G401 (cell line): ENCODE results near the gene IGF1R. TPM values are rescaled to one million over a fixed set of nuclear protein-coding genes. Genes with fewer than 3 reads are reported as not detected.
A peak's percentile ranks its signal among the peaks of the same experiment; 100 is the strongest.

Experiments
- DNase-seq: peaks from one replicate; pipeline ENCODE4 v3.0.0-alpha.2; 2015; ENCODE audit warnings: low spot score
- in situ Hi-C: cut with HindIII; loops from 2 replicates; pipeline ENCODE4 v1.10.0; 2016; ENCODE audit warnings: low sequenced_read_pairs, mixed read lengths
- total RNA-seq: library from RNA; depleted of rRNA; stranded (reverse); fragments of >200 nt; shearing (Covaris generic); gene quantifications from 2 replicates; pipeline ENCODE4 v1.2.3, GENCODE V29; 2014

Gene IGF1R
- total RNA-seq, 1 experiment from 2014 or later, result 21.0 TPM

DNA sequence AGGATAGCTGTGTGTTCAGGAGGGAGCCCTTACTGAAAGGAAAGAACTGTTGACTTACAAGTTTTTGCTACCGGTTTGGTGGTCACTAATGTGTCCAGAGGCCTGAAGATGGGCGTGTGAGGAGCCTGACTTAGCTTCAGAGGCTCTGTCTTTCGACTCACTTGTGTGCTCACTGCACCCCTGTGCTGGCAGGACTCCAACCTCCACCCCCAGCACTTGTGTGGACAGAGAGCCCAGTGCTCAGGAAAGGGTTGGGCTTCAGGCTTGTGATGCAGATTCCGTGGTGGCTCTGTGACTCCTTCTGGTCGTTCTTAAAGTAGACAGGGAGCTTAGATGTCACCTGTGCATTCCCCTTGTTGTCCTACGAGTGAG lies 258.4 kb downstream of the IGF1R start:
- DNase-seq, result no peak
- in situ Hi-C loops, result no loop called here

DNA sequence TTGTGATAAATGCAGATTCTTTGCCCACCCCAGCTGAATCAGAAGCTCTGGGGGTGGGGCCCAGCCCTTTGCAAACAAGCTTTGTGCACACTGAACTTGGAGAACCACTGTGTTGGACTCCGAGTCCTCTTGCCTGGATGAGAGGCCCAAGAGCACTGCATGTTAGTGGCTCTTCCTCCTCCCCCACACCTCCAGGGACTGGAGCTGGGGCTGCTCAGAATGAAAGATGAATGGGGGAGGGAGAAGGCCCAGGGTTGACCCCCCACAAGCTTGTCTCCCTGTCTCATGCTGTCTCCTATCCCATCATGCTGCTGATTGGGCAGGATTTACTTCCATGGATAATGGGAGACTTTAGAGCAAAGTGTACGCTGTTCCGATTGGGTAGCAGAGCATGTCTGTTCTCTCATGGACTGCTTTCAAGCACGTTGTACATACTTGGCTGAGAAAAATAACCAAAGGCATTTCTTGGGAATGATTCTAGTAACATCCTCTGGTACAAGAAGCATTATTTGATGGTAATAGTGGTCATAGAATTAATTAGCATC lies 259.7 kb downstream of the IGF1R start:
- DNase-seq, result peak; percentile 14
- in situ Hi-C loops, result no loop called here

DNA sequence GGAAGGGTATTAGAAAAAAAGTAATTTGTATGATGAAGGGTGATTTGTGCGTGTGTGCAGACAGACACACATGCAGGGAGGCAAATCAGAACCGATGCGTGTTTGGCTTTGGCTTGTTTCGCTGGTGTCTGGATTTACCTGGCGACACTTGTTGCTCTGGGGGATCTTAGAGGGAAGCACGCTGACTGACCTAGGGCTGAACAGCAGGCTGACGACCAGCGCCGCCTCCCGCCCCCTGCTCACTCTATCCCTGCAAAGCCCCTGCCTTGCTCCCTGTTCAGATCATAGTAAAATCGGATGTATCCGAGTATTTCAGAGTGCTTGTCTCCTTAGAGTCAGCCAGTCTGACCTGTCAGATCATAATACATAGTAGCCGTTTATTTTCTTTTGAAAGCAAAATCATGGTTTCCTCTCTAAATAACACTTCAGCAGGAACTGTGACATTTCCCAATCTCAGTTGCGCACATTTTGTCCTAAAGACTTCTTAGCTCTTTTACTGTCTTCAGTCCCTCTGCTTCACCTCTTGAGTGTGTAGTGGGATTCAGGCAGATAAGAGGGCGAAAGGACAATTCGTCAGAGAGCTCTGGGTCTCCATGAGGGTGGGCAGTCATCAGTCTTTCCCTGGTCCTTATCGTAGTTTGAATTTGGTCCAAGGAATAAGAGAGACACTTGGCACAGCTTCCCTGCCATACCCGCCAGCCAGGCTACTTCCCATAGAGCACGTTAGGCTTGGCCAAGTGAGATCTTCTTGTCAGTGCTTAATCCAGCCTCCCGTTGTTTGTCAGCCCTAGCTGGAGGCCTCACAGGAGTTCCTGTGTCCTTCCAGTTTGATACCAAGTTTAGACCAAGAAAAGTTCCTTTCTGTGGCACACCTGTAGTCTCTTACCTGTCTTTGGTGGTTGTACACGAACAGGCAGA lies 261.9 kb downstream of the IGF1R start:
- in situ Hi-C loops, result no loop called here
- peak; percentile 29 for DNase-seq

DNA sequence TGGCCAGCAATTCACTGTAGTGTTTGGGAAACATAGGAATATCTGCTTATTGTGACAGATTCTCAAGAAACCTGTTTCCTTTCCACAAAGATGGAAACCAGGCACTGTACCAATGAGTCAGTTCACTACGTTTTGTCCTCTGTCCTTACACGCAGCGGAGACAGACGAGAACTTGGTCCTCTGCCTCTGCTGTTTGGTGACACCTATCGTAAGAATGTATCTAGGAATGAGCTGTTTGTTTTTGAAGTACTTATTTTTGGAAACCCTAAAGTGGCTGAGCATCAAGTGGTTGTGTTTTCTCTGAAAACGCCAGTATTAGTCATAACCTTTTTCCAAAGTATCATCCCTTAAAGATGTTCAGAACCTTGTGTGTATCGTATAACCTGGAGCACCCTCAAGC lies 266.3 kb downstream of the IGF1R start:
- DNase-seq, result no peak
- in situ Hi-C loops, result no loop called here

DNA sequence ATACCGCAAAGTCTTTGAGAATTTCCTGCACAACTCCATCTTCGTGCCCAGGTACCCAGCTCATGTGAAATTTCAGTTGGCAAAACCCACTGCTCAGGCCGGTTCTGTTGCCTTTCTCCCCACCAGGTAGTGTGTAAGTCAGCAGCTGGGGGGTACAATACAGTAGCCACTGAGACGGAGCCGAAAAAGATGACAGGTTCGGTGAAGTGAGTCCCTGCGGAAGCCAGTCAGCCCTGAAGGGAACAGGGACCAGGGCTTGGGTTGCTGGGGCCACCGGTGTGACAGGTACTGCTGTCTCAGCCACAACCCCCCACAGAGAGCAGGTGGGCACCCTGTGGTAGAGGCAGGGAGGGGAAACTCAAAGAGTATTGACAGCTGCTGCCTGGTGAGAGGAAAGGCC lies 268.5 kb downstream of the IGF1R start:
- in situ Hi-C loops, result no loop called here
- DNase-seq, result no peak

DNA sequence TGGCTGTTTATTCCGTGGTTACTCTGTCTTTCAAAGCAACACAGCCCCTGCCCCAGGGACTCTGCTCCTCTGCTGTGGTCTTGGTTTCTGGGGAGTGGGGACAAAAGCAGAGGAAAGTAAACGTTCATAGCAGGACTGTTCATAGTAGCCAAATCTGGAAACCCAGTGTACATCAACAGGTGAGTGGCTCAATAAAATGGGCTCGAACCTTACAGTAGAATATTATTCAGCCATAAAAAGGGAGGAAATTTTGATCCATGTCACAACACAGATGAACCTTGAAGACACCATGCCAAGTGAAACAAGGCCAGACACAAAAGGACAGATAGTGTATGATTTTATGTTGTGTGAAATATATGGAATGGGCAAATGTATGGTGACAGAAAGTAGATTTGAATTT lies 269.1 kb downstream of the IGF1R start:
- in situ Hi-C loops, result no loop called here
- DNase-seq, result no peak

DNA sequence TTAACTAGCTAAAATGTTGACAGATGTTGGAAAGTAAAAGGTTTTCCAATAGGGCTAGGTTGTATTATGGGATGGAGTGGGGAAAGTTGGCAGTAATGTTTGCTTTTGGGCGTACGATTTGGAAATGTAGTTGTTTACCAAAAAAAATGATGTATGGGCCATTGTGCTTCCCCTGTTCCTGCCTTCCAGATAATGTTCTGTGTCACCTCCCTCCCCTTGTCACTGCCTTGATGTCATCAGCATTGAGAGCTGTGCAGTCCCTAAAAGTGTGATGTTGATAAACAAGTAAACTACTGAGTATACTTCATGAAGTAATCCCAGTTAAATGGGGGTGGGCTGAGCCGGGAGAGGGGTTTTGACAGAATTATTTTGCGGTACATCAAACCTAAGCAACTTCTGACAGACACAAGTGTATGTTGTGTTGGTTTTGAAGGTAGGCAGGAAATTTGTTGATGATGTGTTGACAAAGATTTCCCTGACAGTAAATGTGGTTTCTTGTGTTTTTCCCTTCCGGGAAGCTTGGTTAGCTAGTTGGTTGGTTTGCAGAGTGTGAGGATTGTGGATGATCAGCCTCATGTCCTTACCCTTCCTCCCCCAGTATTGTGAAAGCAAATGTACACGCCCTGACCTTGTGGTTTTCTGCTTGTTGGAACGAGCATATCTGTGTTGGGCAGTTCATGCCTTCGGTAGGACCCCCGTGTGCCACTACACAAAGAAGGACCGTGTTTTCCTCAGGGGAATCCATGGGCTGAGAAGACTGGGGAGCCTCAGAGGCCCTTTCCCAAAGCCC lies 271.9 kb downstream of the IGF1R start:
- no peak for DNase-seq
- in situ Hi-C loops, result no loop called here

DNA sequence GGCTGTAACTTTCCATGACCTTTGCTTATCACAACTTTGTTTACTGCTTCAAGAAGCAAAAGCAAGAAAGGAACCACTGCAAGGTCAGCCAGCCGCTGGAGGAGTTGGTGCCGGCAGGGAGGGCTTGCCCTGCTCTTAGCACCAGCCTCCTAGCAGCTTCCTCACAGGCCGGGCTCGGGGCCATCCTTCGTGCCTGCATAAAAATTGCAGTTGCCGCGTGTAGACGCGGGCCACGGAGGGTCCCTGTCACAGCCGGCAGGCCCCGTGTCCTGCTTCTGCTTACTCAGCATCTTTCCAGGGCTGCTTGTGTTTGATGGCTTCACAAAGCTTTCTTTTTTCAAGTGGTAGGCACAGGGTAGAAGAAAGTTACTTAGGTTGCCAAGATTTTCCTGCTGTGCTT lies 274.8 kb downstream of the IGF1R start:
- in situ Hi-C loops, result no loop called here
- DNase-seq, result no peak

DNA sequence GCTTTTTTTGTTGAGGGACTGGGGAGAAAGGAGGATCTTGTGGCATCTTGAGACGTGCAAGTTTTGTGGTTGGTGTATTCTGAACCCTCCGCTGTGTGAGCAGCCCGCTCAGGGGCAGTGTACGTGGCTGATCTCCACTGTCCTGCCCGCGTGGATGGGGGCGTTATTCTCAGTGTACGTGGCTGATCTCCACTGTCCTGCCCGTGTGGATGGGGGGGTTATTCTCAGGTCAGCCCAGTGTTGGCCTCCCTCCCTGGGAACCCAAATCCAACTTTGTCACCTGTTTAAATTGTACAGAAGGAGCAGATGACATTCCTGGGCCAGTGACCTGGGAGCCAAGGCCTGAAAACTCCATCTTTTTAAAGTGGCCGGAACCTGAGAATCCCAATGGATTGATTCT lies 275.2 kb downstream of the IGF1R start:
- in situ Hi-C loops, result no loop called here
- DNase-seq, result no peak

DNA sequence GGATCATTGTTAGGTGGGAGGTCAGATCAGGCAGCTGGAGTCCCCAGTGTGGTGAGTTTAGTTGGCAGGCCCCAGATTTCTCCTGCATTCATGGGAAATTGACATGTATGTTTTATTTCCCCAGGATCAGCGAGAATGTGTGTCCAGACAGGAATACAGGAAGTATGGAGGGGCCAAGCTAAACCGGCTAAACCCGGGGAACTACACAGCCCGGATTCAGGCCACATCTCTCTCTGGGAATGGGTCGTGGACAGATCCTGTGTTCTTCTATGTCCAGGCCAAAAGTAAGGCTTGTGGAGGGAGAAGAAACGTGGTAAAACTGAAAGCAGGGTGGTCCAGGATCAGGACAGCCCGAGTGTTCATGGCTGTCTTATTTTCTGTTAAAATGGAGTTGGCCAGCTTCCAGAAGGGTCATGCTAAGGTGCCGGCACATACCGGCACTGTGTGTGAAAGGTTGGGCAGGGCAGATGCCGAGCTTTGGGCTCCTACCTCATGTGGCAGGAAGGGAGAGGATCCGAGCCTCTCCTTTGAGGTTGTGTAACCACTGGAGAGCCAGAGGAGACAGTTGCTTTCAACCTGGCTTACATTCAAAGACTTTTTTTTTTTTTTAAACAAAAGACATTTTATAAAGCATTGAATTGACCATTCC lies 276.2 kb downstream of the IGF1R start:
- in situ Hi-C loops, result no loop called here
- DNase-seq, result no peak

DNA sequence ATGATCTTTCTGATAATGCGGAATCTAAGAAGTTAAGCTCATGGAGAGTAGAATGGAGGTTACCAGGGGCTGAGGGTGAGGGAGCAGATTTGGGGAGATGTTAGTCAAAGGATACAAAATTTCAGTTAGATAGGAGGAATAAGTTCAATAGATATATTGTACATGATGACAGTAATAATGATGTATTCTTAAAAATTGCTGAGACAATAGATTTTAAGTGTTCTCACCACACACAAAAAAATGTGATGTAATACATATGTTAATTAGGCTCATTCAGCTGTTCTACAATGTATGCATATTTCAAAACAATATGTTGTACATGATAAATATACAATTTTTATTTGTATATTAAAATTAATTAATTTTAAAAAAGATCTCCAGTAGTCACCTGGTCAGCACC lies 277.9 kb downstream of the IGF1R start:
- no peak for DNase-seq
- in situ Hi-C loops, result no loop called here

DNA sequence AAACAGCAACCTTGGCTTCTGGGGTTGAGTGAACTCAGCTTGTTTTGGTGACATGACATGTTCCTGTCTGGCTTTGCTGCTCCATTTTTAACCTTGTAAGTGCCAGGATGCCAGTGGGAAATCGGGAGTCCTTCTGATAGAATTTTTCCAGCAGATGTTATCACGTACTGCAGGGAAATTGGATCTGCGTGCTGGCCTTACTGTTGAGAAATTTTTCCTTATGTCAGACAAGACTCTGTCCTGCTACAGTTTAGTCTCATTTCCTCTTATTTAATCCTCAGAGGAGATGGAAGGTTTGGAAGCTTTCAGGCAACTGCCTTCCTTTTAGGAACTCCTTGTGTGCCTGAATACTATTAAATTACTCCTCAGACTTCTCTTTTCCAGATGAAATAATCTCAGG lies 278.7 kb downstream of the IGF1R start:
- in situ Hi-C loops, result no loop called here
- DNase-seq, result no peak

DNA sequence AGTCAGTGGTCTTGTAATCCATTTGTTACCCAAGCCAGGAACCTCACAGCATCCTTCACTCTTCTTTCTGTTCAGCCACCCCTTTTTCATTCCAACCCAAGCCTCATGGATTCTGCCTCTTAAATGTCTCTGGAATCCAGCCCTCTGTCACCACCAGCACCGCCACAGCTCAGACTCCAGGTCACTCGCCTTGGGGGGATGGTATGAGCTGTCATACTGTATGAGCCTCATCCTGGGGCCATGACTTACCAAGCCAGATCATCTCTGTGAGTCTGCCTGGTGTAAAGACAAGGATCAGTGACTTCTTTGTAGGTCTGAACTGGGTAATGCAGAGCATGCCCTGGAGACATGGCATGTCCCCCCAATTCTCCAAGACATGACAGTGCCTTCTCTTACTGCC lies 279.7 kb downstream of the IGF1R start:
- in situ Hi-C loops, result no loop called here
- DNase-seq, result no peak

DNA sequence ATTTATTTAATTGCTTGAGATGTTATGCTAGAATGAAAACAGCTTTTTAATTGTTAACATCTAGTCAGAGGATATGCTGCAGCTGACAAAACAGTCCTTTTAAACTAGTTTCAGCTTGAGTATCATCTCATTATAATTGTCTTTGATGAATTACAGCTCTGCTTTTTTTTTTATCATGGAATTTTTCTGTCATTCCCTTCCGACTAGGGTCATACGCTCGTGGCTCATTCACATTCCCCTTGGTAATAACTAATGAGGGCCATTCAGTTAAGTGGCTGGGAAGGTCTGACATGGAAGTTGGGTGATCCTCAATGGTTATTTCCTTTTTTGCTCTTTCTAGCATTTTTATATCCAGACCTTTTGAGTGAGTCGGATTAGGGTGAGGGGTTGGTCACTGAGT lies 282.2 kb downstream of the IGF1R start:
- DNase-seq, result no peak
- in situ Hi-C loops, result no loop called here

DNA sequence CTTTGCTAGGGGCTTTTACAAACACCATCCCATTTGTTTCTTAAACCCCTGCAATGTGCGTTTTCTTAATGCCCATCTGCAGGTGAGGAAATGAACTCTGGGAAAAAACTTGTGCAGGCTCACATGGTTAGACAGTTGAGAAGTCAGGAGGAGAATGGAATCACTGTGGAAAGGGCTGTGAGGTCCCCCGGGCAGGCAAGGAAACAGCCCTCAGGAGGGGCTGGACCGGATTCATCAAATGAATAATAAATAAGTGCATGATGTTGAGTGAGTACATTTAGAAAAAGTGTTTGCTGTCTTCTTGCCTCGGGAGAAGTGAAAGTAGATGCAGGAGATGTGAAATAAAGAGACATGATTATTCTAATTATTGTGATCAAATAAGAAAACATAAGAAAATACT lies 282.7 kb downstream of the IGF1R start:
- no peak for DNase-seq
- in situ Hi-C loops, result no loop called here

DNA sequence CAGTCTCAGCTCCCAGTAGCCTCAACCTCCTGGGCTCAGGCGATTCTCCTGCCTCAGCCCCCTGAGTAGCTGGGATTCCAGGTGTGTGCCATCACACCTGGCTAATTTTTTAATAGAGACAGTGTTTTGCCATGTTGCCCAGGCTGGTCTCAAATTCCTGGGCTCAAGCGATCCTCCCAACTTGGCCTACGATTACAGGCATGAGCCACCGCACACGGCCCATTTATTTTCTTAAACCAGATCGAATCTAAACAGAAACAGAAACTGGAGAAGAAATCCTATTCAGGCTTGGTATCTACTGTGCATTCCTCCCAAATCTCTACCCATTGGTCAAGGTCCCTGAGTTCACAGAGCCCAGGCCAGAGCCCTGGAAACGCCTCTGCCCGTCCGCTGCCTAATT lies 285.1 kb downstream of the IGF1R start:
- no peak for DNase-seq
- in situ Hi-C loops, result no loop called here

DNA sequence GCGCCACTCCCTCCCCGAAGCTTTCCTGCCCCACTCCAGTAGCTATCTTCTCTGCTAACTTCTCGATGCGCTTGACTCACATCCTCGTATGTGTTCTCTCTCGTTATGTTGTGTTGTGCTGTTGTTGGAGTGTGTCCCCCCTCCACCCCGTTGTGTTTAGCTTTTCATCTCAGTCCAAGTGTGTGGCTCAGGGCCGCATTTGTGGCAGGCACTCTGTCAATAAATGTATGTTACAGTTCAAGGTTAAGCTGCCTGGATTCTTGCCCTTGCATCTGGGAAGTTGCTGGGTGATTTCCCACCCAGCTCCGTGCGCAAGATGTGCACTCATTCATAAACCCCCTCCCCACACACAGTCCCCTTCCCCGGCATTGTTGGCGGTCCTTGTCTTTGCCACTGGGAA lies 287.4 kb downstream of the IGF1R start:
- DNase-seq, result no peak
- in situ Hi-C loops, result no loop called here

DNA sequence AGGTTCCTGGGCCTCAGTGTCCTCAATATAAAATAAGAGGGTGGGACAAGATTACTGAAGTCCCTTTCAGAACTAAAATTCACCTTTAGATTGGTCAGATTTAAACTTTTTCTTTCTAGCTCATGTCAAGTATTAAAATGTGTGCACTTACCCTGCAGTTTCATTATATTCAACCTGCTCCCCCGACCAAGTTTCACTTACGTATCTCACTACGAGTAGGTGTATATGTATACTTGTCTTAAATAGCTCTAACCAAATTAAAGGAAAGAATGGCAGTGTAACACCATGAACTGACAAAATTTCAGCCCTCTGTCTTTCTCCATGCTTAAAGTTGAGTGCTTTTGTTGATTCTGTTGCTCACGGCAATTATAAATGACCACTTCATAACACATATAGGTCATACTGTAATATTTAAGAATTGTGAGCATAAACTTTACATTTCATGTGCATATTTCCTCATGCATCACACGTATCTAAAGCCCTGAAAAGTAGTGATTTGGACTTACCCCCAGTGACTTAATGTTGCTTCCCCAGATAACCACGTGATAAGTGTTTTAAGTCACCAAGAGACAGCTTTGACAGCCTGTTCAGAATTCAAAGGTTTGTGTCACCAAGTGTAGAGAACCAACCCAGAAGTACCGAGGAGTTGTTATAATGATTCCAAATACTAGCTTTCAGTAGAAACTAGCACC lies 289.2 kb downstream of the IGF1R start:
- in situ Hi-C loops, result no loop called here
- DNase-seq, result no peak

DNA sequence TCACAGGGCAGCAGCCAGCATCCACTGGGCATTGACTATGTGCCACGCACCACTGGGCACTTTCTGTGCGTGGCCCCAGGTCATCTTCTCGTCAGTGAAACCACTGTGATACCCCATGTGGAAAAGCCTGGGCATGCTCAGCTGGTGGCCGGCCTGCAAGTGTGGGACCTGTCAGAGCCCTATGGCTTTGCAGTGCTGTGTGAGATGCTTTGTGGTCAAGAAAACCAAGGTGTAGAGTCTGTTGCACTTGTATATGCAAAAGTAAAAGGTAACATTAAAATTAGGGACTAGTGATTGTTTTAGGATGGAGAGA lies 289.7 kb downstream of the IGF1R start:
- no peak for DNase-seq
- in situ Hi-C loops, result no loop called here

DNA sequence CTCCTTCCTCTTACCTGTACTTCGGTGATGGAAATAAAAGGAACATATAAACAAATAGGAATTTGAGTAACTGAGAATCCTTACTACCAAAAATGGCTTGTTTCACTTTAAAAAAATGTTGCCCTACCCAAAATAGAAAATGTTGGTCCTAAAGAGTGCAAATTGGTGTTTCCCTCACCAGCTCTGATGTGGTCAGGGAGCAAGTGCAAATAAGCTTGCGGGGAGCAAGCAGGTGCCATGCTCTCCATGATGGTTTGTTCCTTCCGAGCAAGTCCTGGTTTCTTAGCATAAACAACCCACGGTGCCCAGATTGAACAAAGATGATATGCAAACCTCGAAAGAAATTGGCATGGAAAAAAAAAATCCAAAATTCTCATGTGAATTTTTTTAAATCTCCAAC lies 290.5 kb downstream of the IGF1R start:
- in situ Hi-C loops, result no loop called here

More for the DNA sequence above, 290.5 kb downstream of the IGF1R start:
- DNase-seq, result no peak
